Hepatocyte (in vitro differentiated cells): ENCODE results near the gene IGLL5. TPM values are rescaled to one million over a fixed set of nuclear protein-coding genes. Genes with fewer than 3 reads are reported as not detected.

Experiments used
- DNase-seq: peaks from one replicate; pipeline ENCODE4 v3.0.0-alpha.2; 2016; ENCODE audit warnings: low spot score
- H2AFZ ChIP-seq: fragments of 200-600 bp; sonication (generic); 2 replicates; pipeline ENCODE4 v1.6.0; 2016; ENCODE audit warnings: antibody characterized with exemption, mild to moderate bottlenecking
- H3K27ac ChIP-seq: fragments of 200-600 bp; sonication (generic); 2 replicates; pipeline ENCODE4 v1.5.1; 2016; ENCODE audit warnings: mild to moderate bottlenecking
- H3K27me3 ChIP-seq: fragments of 200-600 bp; sonication (generic); 2 replicates; pipeline ENCODE4 v1.6.1; 2016
- H3K36me3 ChIP-seq: fragments of 200-600 bp; sonication (generic); replicated peaks from 2 replicates; pipeline ENCODE4 v1.5.1; 2016; ENCODE audit warnings: low read depth; ENCODE audit not compliant: insufficient read depth
- H3K4me1 ChIP-seq: fragments of 200-600 bp; sonication (generic); 2 replicates; pipeline ENCODE4 v1.5.1; 2016; ENCODE audit warnings: mild to moderate bottlenecking, moderate library complexity; ENCODE audit not compliant: insufficient read depth
- H3K4me2 ChIP-seq: fragments of 200-600 bp; sonication (generic); 2 replicates; pipeline ENCODE4 v1.6.0; 2016
- H3K4me3 ChIP-seq: fragments of 200-600 bp; sonication (generic); 2 replicates; pipeline ENCODE4 v1.5.1; 2016; ENCODE audit warnings: mild to moderate bottlenecking
- H3K79me2 ChIP-seq: fragments of 200-600 bp; sonication (generic); 2 replicates; pipeline ENCODE4 v1.6.0; 2017; ENCODE audit warnings: mild to moderate bottlenecking
- H3K9me2 ChIP-seq: fragments of 200-600 bp; sonication (generic); replicated peaks from 2 replicates; pipeline ENCODE4 v1.6.0; 2017; ENCODE audit warnings: mild to moderate bottlenecking; ENCODE audit not compliant: insufficient read depth
- H3K9me3 ChIP-seq: fragments of 200-600 bp; sonication (generic); 2 replicates; pipeline ENCODE4 v1.5.1; 2016; ENCODE audit warnings: low read depth, mild to moderate bottlenecking
- H4K20me1 ChIP-seq: fragments of 200-600 bp; sonication (generic); 2 replicates; pipeline ENCODE4 v1.6.0; 2016; ENCODE audit warnings: mild to moderate bottlenecking; ENCODE audit not compliant: insufficient read depth, poor library complexity, severe bottlenecking
- CTCF ChIP-seq: fragments of 200-600 bp; sonication (generic); IDR thresholded peaks from 2 replicates; pipeline ENCODE4 v1.5.1; 2016; ENCODE audit warnings: antibody characterized with exemption, mild to moderate bottlenecking; ENCODE audit not compliant: poor library complexity
- EZH2 ChIP-seq: fragments of 200-600 bp; sonication (generic); IDR thresholded peaks from 2 replicates; pipeline ENCODE4 v1.6.1; 2016; ENCODE audit warnings: antibody characterized with exemption, mild to moderate bottlenecking, borderline replicate concordance
- EZH2phosphoT487 ChIP-seq: fragments of 200-600 bp; sonication (generic); IDR thresholded peaks from one replicate; pipeline ENCODE4 v1.6.1; 2018; ENCODE audit warnings: antibody characterized with exemption, mild to moderate bottlenecking, low read depth, moderate library complexity; ENCODE audit not compliant: unreplicated experiment, severe bottlenecking
- WGBS: methylation state at CpG from one replicate; pipeline ENCODE4 v1.1.6; 2016; ENCODE audit warnings: low lambda C conversion rate; ENCODE audit errors: missing lambda C conversion rate; 5-methylcytosine and 5-hydroxymethylcytosine counted together
- polyA plus RNA-seq: library from polyadenylated mRNA; unstranded; fragments of >200 nt; fragmentation: Nextera tagmentation; extraction: Ambion mirVana; gene quantifications from 2 replicates; pipeline ENCODE4 v1.2.1, GENCODE V29; 2016
- total RNA-seq: library from RNA; depleted of rRNA; stranded (reverse); fragments of >200 nt; gene quantifications from 2 replicates; pipeline ENCODE4 v1.2.3, GENCODE V29; 2014

The IGLL5 gene
- total and polyA plus RNA-seq, 2 experiments from 2014 or later: not detected

GRCh38 chr22:22928666-22929380 is 41.2 kb downstream of the IGLL5 start:
- TF ChIP-seq EZH2: no peak
- no peak for TF ChIP-seq CTCF
- no peak overlapping the region for H3K27ac ChIP-seq
- H3K4me1 ChIP-seq: peaks cover 22% of the 10 kb centered on the region
- H4K20me1 ChIP-seq: no peaks in the 10 kb centered on the region
- H3K79me2 ChIP-seq: no peaks in the 10 kb centered on the region
- no peaks in the 10 kb centered on the region for H3K9me3 ChIP-seq
- WGBS: 81% methylated on average over 11 of the region's 11 CpGs
- H3K9me2 ChIP-seq: no peaks in the 10 kb centered on the region
- H2AFZ ChIP-seq: no peak overlapping the region
- peak; percentile 68 for DNase-seq
- H3K27me3 ChIP-seq: no peaks in the 10 kb centered on the region
- H3K36me3 ChIP-seq: no peaks in the 10 kb centered on the region
- H3K4me2 ChIP-seq: no peak overlapping the region
- H3K4me3 ChIP-seq: no peak overlapping the region

- Histone ChIP-seq H3K4me2 (no peak overlapping the region), H3K4me3 (no peak overlapping the region), H3K4me1 (peaks cover 22% of the 10 kb centered on the region), H3K9me3 (no peaks in the 10 kb centered on the region), H3K27ac (no peak overlapping the region), H2AFZ (no peak overlapping the region), H3K79me2 (no peaks in the 10 kb centered on the region), H4K20me1 (no peaks in the 10 kb centered on the region), H3K9me2 (no peaks in the 10 kb centered on the region), H3K36me3 (no peaks in the 10 kb centered on the region), H3K27me3 (no peaks in the 10 kb centered on the region)
- TF ChIP-seq CTCF (no peak), EZH2 (no peak), EZH2phosphoT487 (no peak)
- 89% methylated on average over 16 of the region's 16 CpGs for WGBS
- no peak for DNase-seq
Observed at GRCh38 chr22:22929381-22930221, 42.0 kb downstream of the IGLL5 start.

- no peaks in the 10 kb centered on the region for H3K9me3 ChIP-seq
- TF ChIP-seq EZH2phosphoT487: no peak
- 88% methylated on average over 3 of the region's 3 CpGs for WGBS
- no peak for DNase-seq
- no peaks in the 10 kb centered on the region for H3K36me3 ChIP-seq
- H3K27me3 ChIP-seq: no peaks in the 10 kb centered on the region
- peaks cover 18% of the 10 kb centered on the region for H3K4me1 ChIP-seq
- H3K4me2 ChIP-seq: no peak overlapping the region
- H2AFZ ChIP-seq: no peak overlapping the region
- no peak overlapping the region for H3K27ac ChIP-seq
- no peaks in the 10 kb centered on the region for H3K79me2 ChIP-seq
- no peaks in the 10 kb centered on the region for H4K20me1 ChIP-seq
- H3K9me2 ChIP-seq: no peaks in the 10 kb centered on the region
- H3K4me3 ChIP-seq: no peak overlapping the region
Observed at GRCh38 chr22:22930222-22930497, 42.5 kb downstream of the IGLL5 start.
